GM18517 (cell line): ENCODE data around the gene SMKR1.
A peak's percentile ranks its signal among the peaks of the same experiment; 100 is the strongest.
"Not testable (repeated sequence)": the region's sequence is repeated elsewhere in the genome, so short reads cannot be mapped to it uniquely, and the experiment has no call there.

ENCODE experiments used
- ATAC-seq: cut with Tn5 transposase; IDR thresholded peaks from one replicate; pipeline ENCODE4 v1.9.1; 2021; ENCODE audit warnings: mild to moderate bottlenecking, moderate library complexity; ENCODE audit not compliant: unreplicated experiment

Gene SMKR1

DNA sequence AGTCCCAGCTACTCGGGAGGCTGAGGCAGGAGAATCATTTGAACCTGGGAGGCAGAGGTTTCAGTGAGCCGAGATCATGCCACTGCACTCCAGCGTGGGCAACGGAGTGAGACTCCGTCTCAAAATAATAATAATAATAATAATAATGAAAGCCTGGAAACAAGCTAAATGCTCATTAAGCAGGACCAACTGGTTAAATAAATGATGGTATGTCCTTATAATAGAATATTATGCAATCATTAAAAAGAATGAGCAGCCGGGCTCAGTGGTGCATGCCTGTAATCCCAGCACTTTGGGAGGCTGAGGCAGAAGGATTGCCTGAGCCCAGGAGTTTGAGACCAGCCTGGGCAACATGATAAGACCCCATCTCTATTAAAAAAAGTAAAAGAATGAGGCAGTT is 21.0 kb upstream of the SMKR1 start:
- not testable (repeated sequence) for ATAC-seq

DNA sequence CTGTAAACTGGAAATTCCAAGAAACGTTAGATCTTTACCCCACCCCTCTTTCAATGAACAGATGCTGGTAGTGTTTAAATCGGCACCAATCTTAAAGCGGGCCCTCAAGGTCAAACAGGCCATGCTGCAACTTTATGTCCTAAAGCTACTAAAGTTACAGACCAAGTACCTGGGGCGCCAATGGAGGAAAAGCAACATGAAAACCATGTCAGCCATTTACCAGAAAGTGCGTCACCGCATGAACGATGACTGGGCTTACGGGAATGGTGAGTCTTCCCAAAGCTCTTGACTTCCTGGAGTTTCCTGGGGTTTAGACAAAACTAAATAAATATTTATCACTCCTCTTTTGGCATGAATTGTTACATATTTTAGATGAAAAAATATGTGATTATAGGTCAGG is 19.6 kb upstream of the SMKR1 start:
- ATAC-seq, result no peak

DNA sequence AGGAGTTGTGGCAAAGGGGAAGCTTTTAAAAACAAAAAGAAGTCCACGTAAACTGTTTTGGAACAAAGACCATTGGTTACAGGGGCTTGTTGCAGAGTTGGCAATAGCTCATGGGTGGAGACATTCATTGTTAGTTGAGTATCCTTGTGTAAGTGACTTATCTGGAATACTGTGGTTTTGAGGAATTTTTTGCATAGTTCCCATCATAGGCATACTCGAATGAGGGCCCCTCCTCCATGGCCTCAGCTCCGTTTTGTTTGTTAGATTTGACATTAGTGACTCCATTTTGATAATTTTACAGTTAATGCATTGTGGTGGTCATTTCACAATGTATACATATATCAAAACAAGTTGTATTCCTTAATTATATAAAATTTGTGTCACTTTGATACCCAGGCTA is 12.8 kb upstream of the SMKR1 start:
- no peak for ATAC-seq

DNA sequence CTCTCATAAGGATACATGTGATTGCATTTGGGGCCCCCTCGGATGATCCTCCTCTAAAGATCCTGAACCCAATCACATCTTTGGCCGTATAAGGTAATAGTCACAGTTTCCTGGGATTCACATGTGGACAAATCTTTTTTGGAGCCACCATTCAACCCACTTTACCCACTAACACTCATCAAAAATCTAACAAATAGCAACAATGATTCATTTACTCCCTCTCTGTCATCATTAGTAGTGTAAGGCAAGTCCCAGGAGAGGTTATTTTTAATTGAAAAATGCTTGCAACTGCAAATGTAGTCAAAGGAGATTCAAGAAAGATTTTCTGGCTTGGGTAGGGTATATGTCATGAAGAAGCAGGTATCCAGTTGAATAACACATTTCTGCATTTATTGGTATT is 9.9 kb upstream of the SMKR1 start:
- no peak for ATAC-seq

DNA sequence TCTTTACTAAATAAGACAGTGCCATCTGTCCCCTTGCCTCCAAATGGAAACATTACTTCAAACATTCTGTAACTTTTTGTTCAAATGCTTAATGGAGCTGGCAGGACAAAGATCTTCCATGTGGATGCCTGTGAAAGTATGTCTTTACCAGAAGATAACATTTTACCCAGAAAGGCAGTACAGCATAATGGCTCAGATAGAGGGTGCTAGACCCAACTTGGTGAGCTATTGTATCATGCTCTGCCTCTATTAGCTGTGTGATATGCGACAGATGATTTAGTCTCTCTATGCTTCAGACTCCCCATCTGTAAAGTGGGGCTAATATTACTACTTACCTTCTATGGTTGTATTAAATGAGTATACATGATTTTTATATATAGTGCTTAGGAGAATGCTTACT is 8.8 kb upstream of the SMKR1 start:
- peak; percentile 19 for ATAC-seq

DNA sequence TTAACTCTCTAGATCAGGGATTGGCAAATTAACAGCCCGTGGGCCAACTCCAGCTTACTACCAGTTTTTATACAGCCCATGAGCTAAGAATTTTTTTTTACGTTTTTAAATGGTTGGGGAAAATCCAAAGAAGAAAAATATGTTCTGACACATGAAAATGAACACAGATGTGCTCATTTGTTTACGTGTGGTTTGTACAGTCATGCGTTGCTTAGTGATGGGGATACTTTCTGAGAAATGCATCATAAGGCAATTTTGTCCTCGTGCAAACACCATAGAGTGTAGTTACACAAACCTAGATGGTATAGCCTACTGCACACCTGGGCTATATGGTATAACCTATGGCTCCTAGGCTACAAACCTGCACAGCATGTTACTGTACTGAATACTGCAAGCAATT is 8.3 kb upstream of the SMKR1 start:
- peak; percentile 77 for ATAC-seq

DNA sequence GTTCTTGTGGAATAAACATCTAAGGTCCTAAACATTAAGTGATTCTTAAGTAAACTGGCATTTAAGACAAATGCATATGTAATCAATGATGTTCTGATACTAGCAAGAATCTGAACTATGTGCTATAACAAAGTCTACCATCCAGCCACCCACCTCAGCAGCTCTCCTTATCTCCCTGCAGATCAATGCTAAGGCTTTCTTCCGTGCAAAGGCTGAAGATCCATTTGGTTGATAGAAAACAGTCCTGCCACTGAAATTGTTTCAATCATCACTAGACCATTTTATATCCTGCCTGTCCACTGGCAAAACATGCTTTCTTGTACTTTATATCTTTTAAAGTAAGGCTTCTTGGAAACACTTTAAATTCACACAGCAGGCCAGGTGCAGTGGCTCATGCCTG is 6.3 kb upstream of the SMKR1 start:
- no peak for ATAC-seq

DNA sequence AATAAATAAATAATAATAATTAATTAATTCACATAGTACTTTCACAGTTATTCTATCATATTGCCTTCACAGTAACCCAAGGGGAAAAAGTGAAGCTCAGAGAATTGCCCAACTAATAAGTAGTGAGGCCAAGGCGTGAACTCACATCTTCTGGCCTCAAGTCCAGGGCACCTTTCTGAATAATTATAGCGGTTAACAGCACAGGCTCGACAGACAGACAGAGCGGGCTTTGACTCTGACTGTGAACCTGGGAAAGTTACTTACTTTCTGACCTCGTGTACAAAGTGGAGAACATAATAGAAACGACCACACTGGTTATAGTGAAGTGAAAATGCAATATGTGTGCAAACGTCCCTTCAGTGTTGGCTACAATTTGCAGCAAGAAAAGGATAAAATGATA is 5.7 kb upstream of the SMKR1 start:
- ATAC-seq, result no peak

DNA sequence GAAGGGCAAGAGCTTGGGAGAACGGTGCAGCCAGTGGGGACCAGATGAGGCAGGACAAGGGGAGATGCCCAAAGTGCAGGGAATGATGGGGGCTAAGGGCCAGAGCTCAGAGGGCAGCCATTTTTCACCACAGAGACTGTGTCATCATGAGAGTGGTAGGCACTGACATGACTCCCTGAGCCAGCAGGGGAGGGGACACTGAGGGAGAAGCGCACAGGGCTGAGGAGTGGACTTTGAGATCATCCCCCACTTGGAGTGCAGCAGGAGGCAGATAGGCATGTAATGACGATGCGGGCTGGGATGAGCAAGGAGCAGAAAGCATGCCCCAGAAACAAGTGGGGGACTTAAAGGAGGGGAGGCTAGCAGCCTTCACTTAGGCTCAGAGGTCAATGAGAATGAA is 5.2 kb upstream of the SMKR1 start:
- no peak for ATAC-seq

DNA sequence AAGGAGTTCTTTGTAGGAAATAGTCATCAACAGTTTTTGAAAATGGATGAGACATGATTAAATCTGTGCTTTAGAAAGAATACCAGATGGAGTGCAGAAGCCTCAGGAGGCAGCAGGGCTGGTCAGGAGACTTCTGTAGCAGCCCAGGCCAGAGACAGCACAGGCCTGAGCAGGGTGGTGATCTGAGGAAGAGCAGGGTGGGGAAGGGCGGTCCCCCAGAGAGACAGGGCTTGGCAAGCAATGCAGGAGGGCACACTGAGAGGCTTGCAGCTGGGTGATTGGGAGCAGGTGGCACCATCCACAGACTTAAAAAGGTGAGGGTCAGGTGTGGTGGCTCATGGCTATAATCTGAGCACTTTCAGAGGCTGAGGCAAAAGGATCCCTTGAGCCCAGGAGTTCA is 4.3 kb upstream of the SMKR1 start:
- no peak for ATAC-seq

DNA sequence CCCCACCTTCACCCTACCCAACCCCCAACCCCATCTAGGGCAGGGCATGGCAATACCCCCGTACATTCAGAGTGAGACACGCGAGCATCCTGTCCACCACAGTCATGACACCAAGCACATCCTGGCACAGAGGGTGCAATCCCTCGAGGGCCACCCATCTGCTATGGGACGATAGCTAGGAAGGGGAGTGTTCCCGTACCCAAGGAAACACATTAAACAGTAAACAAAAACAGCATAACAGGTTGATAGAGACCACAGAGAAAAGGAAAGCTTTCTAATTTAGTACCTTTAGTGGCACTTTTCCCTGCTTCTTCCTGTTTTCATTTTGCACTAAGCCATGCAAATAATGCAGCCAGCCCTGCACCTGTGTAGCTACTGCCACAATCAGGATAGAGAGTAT is 2.3 kb upstream of the SMKR1 start:
- no peak for ATAC-seq

DNA sequence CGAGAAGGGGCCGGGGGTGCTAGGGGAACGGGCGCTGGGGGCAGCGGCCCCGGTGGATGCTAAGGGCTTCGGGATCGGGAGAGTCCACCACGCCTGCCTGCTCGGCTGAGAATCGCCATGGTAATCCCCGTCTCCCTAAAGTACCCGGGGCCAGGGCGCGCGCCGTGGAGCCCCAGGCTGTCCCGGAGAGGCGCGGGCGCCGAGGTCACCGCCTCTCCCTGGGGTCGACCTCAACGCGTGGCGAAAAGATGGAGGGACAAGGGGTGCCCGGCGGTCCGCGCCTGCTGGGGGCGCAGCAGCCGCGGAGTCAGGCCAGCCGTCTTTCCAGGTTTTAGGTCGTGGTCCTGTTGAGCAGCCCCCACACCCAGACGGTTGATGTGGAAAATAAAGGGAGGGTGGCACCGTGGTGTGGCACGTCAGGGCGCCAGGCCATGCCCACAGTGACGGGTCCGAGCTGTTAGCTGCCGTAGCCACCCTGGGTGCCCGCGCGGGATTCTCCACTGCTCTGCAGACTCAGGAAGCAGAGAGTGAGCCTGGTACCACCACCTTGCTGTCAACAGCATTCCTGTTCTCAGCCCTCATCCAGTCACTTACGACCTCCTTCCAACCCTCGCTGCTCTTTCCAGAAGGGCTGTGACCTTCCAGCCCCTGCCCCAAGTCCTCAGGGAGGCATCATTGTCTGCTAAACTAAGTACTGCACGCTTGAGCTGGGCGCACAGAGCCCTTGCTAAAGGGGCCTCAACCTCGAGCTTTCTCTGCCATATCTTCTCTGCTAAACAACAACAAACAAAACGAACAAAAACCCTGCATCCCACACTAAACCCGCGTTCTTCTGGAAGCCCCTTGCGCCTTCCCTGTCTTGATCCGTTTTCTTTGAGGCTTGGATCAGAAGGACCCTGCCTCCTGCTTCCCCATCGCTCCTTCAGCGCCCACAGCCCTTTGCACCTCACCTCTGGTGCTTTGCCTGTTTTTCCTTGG is 666 bp downstream of the SMKR1 start:
- no peak for ATAC-seq

DNA sequence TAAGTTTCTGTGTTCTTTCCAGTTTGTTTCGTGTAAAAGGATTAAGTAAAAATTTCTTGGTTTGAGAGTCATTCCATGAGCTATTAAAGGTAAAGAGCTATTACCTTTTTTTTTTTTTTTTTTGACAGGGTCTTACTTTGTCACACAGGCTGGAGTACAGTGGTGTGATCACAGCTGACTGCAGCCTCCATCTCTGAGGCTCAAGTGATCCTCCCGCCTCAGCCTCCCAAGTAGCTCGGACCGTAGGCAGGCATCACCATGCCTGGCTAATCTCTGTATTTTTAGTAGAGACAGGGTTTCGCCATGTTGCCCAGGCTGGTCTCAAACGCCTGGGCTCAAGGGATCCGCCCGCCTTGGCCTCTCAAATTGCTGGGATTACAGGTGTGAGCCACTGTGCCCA is 1.4 kb downstream of the SMKR1 start:
- no peak for ATAC-seq

DNA sequence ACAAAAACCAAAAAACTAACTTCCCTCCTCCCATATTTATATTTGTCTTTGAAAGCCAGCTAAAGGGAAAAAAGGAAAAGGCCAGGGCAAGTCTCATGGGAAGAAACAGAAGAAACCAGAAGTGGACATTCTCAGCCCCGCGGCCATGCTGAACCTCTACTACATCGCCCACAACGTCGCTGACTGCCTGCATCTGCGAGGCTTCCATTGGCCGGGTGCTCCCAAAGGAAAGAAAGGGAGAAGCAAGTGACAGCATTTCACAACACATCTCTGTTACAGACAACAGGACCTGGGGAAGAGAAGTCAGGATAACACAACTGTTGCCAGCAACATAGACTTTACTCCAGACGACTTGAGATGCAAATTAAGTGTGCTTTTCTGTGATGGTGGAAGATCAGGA is 9.9 kb downstream of the SMKR1 start:
- ATAC-seq, result no peak

DNA sequence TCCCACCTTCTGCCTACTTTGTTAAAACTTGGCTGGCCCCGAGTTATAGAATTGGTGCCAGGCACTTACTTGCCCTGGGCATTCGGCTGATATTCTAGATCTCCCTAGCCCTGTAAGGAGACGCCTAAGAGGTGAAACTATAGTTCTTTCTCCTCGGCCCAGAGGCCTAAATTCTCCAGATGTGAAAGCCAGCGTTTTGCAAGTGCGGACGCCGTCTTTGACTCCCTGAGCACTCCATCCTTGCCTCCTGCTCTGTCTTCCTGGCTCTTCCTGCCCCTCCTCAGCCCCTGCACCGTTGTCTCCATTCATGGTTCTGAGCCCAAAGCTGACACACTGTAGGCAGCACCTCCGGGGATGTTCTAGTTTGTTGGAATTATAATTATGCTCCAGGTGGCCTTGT is 11.2 kb downstream of the SMKR1 start:
- ATAC-seq, result no peak

DNA sequence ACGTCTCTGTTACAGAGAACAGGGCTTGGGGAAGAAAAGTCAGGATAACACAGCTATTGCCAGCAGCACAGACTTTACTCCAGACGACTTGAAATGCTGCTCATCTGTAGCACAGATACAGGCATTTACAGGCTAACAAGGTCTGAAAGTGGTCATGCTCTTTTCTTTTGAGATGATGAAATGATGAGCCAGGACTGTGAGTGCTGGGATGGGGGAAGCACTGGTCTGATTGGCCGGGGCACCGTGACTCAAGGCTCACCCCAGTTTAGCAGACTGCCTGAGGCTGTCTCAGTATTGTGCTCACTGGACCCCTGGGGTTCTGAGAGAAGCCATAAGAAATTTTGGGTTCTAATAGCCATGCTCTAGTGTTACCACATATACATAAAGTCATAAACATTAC is 12.4 kb downstream of the SMKR1 start:
- ATAC-seq, result no peak

DNA sequence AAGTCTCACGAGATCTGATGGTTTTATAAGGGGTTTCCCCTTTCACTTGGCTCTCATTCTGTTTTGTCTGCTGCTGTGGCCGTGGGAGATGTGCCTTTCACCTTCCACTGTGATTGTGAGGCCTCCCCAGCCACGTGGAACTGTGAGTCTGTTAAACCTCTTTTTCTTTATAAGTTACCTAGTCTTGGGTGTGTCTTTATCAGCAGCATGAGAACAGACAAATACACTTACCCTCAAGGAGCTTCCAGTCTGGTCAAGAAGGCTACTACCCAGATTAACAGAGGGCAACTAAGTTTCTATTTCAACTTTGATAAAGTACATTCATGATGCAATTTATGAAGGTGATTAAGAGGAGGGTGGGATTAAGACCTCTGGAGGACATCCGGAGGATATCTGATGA is 13.1 kb downstream of the SMKR1 start:
- no peak for ATAC-seq

DNA sequence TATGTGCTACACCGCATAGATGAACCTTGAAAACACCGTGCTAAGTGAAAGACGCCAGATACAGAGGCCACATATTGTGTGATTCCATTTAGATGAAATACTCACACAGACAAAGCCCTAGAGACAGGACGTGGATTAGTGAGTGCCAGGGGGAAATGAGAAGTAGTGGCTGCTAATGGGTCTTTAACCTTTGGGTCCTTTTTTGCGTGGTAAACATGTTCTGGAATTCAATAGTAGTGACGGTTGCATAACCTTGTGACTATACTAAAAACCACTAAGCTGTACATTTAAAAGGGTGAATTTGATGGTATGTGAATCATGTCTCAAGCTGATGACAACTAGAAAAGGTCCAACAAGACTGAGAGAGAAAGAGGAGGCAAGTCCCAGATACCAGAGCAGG is 15.6 kb downstream of the SMKR1 start:
- no peak for ATAC-seq

DNA sequence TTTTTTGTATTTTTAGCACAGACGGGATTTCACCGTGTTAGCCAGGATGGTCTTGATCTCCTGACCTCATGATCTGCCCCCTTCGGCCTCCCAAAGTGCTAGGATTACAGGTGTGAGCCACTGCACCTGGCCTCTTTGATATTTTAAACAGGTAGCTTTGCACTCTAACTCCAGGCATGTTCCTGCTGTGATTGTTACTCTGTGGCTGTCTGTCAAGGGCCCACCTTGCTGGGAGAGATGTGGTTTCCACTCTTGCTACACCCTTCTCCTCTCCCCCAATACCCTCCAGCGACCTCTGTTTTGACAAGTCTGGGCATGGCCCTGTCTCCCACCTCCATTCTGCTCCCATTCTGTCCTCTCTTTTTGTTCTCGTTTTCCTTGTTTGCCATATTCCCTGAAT is 17.1 kb downstream of the SMKR1 start:
- ATAC-seq, result no peak

DNA sequence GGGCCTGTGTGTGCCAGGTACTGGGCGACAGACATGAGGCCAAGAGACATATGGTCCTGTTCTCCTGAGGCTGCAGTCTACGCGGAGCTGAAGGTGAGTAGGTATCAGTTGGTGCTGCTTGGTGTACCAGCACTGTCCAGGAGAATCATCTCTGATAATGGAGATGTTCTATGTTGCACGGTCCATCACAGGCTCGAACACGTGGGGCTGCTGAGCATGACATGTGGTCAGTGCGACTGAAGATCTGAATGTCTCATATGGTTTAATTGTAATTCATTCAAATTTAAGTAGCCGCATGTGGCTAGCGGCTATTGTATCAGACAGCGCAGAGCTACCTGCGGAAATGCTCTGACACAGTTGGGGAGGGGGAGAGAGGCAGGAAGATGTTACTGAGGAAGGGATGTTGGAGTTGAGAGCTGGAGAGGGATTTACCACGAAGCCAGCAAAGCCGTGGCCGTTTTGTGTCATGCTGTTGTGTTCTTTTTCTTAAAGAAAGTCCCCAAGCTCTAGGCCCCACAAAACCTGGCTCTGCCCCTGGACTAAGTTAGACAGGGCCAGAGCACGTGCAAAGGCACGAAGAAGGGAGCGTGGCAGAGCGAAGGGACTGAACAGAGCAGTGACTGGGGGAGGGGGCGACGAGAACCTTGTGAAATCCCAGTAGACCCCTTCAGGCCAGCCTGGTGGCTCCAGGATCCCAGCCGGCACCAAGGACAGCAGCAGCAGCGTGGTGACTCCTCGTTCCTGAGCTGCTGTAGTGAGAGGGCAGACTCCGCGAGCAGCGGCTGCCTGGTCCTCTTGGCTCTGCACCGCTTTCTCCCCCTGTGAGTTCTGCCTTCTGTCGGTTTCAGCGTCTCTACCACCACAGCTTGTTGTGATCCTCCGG is 20.0 kb downstream of the SMKR1 start:
- no peak for ATAC-seq

DNA sequence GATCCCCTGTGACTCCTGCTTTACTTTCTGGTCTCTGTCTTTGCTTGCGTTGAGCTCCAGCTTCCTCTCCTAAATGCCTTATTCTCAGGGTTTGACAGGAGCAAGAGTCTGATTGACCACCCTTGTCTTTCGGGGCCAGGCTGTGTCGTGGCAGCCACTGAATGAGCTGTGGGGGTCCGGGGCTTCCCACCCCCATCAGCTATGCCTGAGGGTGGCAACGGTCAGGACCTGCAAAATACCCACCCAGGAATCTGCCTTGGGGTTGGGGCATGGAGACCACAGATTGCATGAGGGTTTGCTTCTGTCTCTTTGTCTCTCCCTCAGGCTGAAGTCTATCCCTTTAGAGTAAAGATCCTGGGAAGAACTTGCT is 20.6 kb downstream of the SMKR1 start:
- ATAC-seq, result no peak

DNA sequence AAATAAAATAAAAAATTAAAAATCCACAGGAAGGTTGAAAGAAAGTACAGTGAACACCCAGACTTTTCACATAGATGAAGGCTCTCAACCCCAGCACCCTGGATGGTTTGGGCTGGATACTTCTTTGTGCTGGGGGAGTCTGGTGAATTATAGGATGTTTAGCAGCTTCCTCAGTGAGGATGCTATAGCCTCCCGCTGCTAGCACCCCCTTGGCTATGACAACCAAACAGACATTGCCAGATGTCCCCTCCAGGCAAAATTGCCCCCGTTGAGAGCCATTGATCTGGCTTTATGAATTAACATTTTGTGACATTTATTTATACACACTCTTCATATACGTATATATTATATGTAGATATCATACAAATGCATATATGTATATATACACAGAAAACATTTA is 21.6 kb downstream of the SMKR1 start:
- ATAC-seq, result no peak
